GM19099 (cell line): ENCODE data around the gene VEZT.

Source experiments
- POLR2A ChIP-seq: IDR thresholded peaks from 3 replicates; pipeline ENCODE4 v1.6.1; 2011; ENCODE audit warnings: low read depth; ENCODE audit not compliant: insufficient read length; ENCODE audit errors: extremely low read depth

The VEZT gene

GRCh38 chr12:95213119-95213518, 4.5 kb upstream of the VEZT start:
- TF ChIP-seq POLR2A, result no peak

GRCh38 chr12:95213928-95214327, 3.7 kb upstream of the VEZT start:
- no peak for TF ChIP-seq POLR2A

- TF ChIP-seq POLR2A, result no peak
These were observed 3.1 kb upstream of the VEZT start for GRCh38 chr12:95214466-95214865.

GRCh38 chr12:95215949-95216348, 1.7 kb upstream of the VEZT start:
- TF ChIP-seq POLR2A, result no peak

- no peak for TF ChIP-seq POLR2A
These were observed 763 bp upstream of the VEZT start for GRCh38 chr12:95216711-95217376.

- TF ChIP-seq POLR2A, result peak; percentile 24
These were observed 835 bp downstream of the VEZT start for GRCh38 chr12:95218150-95219133.

GRCh38 chr12:95220190-95220589, 2.6 kb downstream of the VEZT start:
- TF ChIP-seq POLR2A, result no peak

GRCh38 chr12:95220726-95221125, 3.1 kb downstream of the VEZT start:
- TF ChIP-seq POLR2A, result no peak

GRCh38 chr12:95224202-95225170, 6.9 kb downstream of the VEZT start:
- TF ChIP-seq POLR2A, result no peak

- TF ChIP-seq POLR2A, result no peak
These were observed 8.1 kb downstream of the VEZT start for GRCh38 chr12:95225645-95226212.

GRCh38 chr12:95227818-95228356, 10.3 kb downstream of the VEZT start:
- no peak for TF ChIP-seq POLR2A

- no peak for TF ChIP-seq POLR2A
These were observed 11.0 kb downstream of the VEZT start for GRCh38 chr12:95228617-95229016.

- no peak for TF ChIP-seq POLR2A
These were observed 12.0 kb downstream of the VEZT start for GRCh38 chr12:95229636-95230035.

- no peak for TF ChIP-seq POLR2A
These were observed 12.7 kb downstream of the VEZT start for GRCh38 chr12:95230313-95230712.

GRCh38 chr12:95231190-95231589, 13.6 kb downstream of the VEZT start:
- TF ChIP-seq POLR2A, result no peak

- no peak for TF ChIP-seq POLR2A
These were observed 19.7 kb downstream of the VEZT start for GRCh38 chr12:95237315-95237714.
